HG02763 (cell line): ENCODE results near the gene NEUROG1.

Experiments used
- ATAC-seq: cut with Tn5 transposase; IDR thresholded peaks from one replicate; pipeline ENCODE4 v1.9.1; 2021; ENCODE audit warnings: mild to moderate bottlenecking, moderate library complexity; ENCODE audit not compliant: unreplicated experiment

Gene NEUROG1

GRCh38 chr5:135535820-135536801 is at the start of gene NEUROG1:
Gene NEUROG1 (minus strand): TSS chr5:135535964. CDS start chr5:135535690, 274 bp downstream.
- no peak for ATAC-seq

- no peak for ATAC-seq
Observed at GRCh38 chr5:135584918-135585317, 49.2 kb upstream of the NEUROG1 start.

- ATAC-seq, result no peak
Observed at GRCh38 chr5:135584276-135584675, 48.5 kb upstream of the NEUROG1 start.

- no peak for ATAC-seq
Observed at GRCh38 chr5:135582099-135582781, 46.5 kb upstream of the NEUROG1 start.

GRCh38 chr5:135578685-135579341 is 43.0 kb upstream of the NEUROG1 start, which contains the start of gene CXCL14:
Gene CXCL14 (minus strand): TSS chr5:135578991. CDS start chr5:135578778, 213 bp downstream.
- ATAC-seq, result no peak

GRCh38 chr5:135578305-135578684 is 42.5 kb upstream of the NEUROG1 start:
- ATAC-seq, result no peak

- no peak for ATAC-seq
Observed at GRCh38 chr5:135577421-135577820, 41.7 kb upstream of the NEUROG1 start.

- ATAC-seq, result no peak
Observed at GRCh38 chr5:135576075-135576599, 40.4 kb upstream of the NEUROG1 start.

GRCh38 chr5:135574493-135574892 is 38.7 kb upstream of the NEUROG1 start:
- no peak for ATAC-seq

- no peak for ATAC-seq
Observed at GRCh38 chr5:135571902-135572301, 36.1 kb upstream of the NEUROG1 start.

GRCh38 chr5:135571066-135571609 is 35.4 kb upstream of the NEUROG1 start:
- no peak for ATAC-seq

GRCh38 chr5:135570453-135570764 is 34.6 kb upstream of the NEUROG1 start:
- no peak for ATAC-seq

- no peak for ATAC-seq
Observed at GRCh38 chr5:135569755-135570452, 34.1 kb upstream of the NEUROG1 start.

- ATAC-seq, result no peak
Observed at GRCh38 chr5:135568923-135569360, 33.2 kb upstream of the NEUROG1 start.

- ATAC-seq, result no peak
Observed at GRCh38 chr5:135568246-135568645, 32.5 kb upstream of the NEUROG1 start.

GRCh38 chr5:135567661-135568060 is 31.9 kb upstream of the NEUROG1 start:
- ATAC-seq, result no peak

GRCh38 chr5:135566422-135567400 is 30.9 kb upstream of the NEUROG1 start:
- ATAC-seq, result no peak

- no peak for ATAC-seq
Observed at GRCh38 chr5:135565725-135566421, 30.1 kb upstream of the NEUROG1 start.
